SU-DHL-6 (cell line): Measurements from ENCODE around the gene PGLYRP4.

ENCODE experiments used
- H2AFZ ChIP-seq: fragments of 200-600 bp; sonication (generic); 2 replicates; pipeline ENCODE4 v1.6.1; 2014; ENCODE audit warnings: low read depth, mild to moderate bottlenecking, moderate library complexity, mixed read lengths, antibody characterized with exemption, low read length; ENCODE audit not compliant: severe bottlenecking
- H3F3A ChIP-seq: fragments of 200-600 bp; shearing (Covaris generic); 2 replicates; pipeline ENCODE4 v1.6.0; 2016; ENCODE audit warnings: antibody characterized with exemption, mild to moderate bottlenecking; ENCODE audit not compliant: insufficient read depth
- H3K27ac ChIP-seq: fragments of 200-600 bp; sonication (generic); 2 replicates; pipeline ENCODE4 v1.5.1; 2016; ENCODE audit warnings: low read depth, mild to moderate bottlenecking, low read length, moderate library complexity, mixed read lengths
- H3K27me3 ChIP-seq: fragments of 200-600 bp; sonication (generic), shearing (Covaris generic); 2 replicates; pipeline ENCODE4 v1.6.0; 2014; ENCODE audit warnings: mild to moderate bottlenecking, low read length
- H3K36me3 ChIP-seq: fragments of 200-600 bp; sonication (generic); 2 replicates; pipeline ENCODE4 v1.6.1; 2014; ENCODE audit warnings: mild to moderate bottlenecking, low read length, mixed read lengths
- H3K4me2 ChIP-seq: fragments of 300-600, 200-600 bp; shearing (Covaris generic), sonication (generic); 2 replicates; pipeline ENCODE4 v1.6.0; 2014; ENCODE audit warnings: low read length, low read depth, mild to moderate bottlenecking; ENCODE audit not compliant: poor library complexity, severe bottlenecking
- H3K4me3 ChIP-seq: fragments of 200-600 bp; sonication (generic); 2 replicates; pipeline ENCODE4 v1.5.1; 2014; ENCODE audit warnings: antibody characterized with exemption, low read length, mild to moderate bottlenecking, mixed read lengths; ENCODE audit not compliant: insufficient read depth, poor library complexity, severe bottlenecking
- H3K79me2 ChIP-seq: fragments of 200-600 bp; sonication (generic); 2 replicates; pipeline ENCODE4 v1.6.1; 2014; ENCODE audit warnings: mild to moderate bottlenecking, low read length, moderate library complexity; ENCODE audit not compliant: insufficient read depth
- H3K9ac ChIP-seq: fragments of 200-600 bp; sonication (generic); 2 replicates; pipeline ENCODE4 v1.7.0; 2014; ENCODE audit warnings: mild to moderate bottlenecking, low read length
- H3K9me2 ChIP-seq: fragments of 200-600 bp; sonication (generic); replicated peaks from 2 replicates; pipeline ENCODE4 v1.6.1; 2014; ENCODE audit warnings: low read length; ENCODE audit not compliant: insufficient read depth
- H3K9me3 ChIP-seq: fragments of 200-600 bp; sonication (generic); 2 replicates; pipeline ENCODE4 v1.6.1; 2014; ENCODE audit warnings: low read length, mixed read lengths; ENCODE audit not compliant: insufficient read depth
- H4K20me1 ChIP-seq: fragments of 200-600 bp; sonication (generic); 2 replicates; pipeline ENCODE4 v1.6.1; 2014; ENCODE audit warnings: low read depth, mild to moderate bottlenecking, antibody characterized with exemption, low read length, moderate library complexity, mixed read lengths
- CTCF ChIP-seq: fragments of 200-600 bp; sonication (generic); IDR thresholded peaks from one replicate; pipeline ENCODE4 v1.5.1; 2017; ENCODE audit warnings: antibody characterized with exemption, mild to moderate bottlenecking, low read length, moderate library complexity; ENCODE audit not compliant: insufficient read depth, poor library complexity, severe bottlenecking
- EZH2phosphoT487 ChIP-seq: fragments of 200-600 bp; sonication (generic), shearing (Covaris generic); conservative IDR thresholded peaks from 2 replicates; pipeline ENCODE4 v1.6.1; 2018; ENCODE audit warnings: mild to moderate bottlenecking, antibody characterized with exemption, low read length, moderate library complexity, mixed read lengths

PGLYRP4 gene

GRCh38 chr1:153344718-153345025 lies 4.0 kb downstream of the PGLYRP4 start:
- H3K4me2 ChIP-seq, result no peak overlapping the region
- no peak overlapping the region for H2AFZ ChIP-seq
- H3K9ac ChIP-seq, result no peak overlapping the region
- no peaks in the 10 kb centered on the region for H3F3A ChIP-seq
- no peaks in the 10 kb centered on the region for H3K9me2 ChIP-seq
- H3K4me3 ChIP-seq, result no peak overlapping the region
- H3K27me3 ChIP-seq, result no peaks in the 10 kb centered on the region
- TF ChIP-seq EZH2phosphoT487 (no peak), CTCF (no peak)
- no peaks in the 10 kb centered on the region for H4K20me1 ChIP-seq
- no peaks in the 10 kb centered on the region for H3K36me3 ChIP-seq
- H3K9me3 ChIP-seq, result no peaks in the 10 kb centered on the region
- H3K27ac ChIP-seq, result no peak overlapping the region
- H3K79me2 ChIP-seq, result no peaks in the 10 kb centered on the region

- Histone ChIP-seq H3K27me3 (no peaks in the 10 kb centered on the region), H3F3A (no peaks in the 10 kb centered on the region), H3K4me2 (no peak overlapping the region), H3K27ac (no peak overlapping the region), H3K4me3 (no peak overlapping the region), H4K20me1 (no peaks in the 10 kb centered on the region), H2AFZ (no peak overlapping the region), H3K9me3 (no peaks in the 10 kb centered on the region), H3K9me2 (no peaks in the 10 kb centered on the region), H3K36me3 (no peaks in the 10 kb centered on the region), H3K79me2 (no peaks in the 10 kb centered on the region), H3K9ac (no peak overlapping the region)
- TF ChIP-seq EZH2phosphoT487 (no peak), CTCF (no peak)
Observed at GRCh38 chr1:153343811-153344717, 4.6 kb downstream of the PGLYRP4 start.

GRCh38 chr1:153343040-153343681 lies 5.5 kb downstream of the PGLYRP4 start:
- no peak overlapping the region for H3K4me3 ChIP-seq
- H3K9ac ChIP-seq, result no peak overlapping the region
- H2AFZ ChIP-seq, result no peak overlapping the region
- no peaks in the 10 kb centered on the region for H3K79me2 ChIP-seq
- no peaks in the 10 kb centered on the region for H3K27me3 ChIP-seq
- no peaks in the 10 kb centered on the region for H3K9me2 ChIP-seq
- H4K20me1 ChIP-seq, result no peaks in the 10 kb centered on the region
- H3K36me3 ChIP-seq, result no peaks in the 10 kb centered on the region
- no peak for TF ChIP-seq EZH2phosphoT487
- no peak for TF ChIP-seq CTCF
- H3K27ac ChIP-seq, result no peak overlapping the region
- H3K4me2 ChIP-seq, result no peak overlapping the region
- H3F3A ChIP-seq, result no peaks in the 10 kb centered on the region
- no peaks in the 10 kb centered on the region for H3K9me3 ChIP-seq
